Effector memory CD4-positive, alpha-beta T cell (primary cell): Measurements from ENCODE around the gene PCDHGA9.
"Not testable (repeated sequence)": the region's sequence is repeated elsewhere in the genome, so short reads cannot be mapped to it uniquely, and the experiment has no call there.

Experiments
- DNase-seq, 3 donors: peaks; one replicate each; pipeline ENCODE4 v3.0.0-alpha.2; 2020
- H3K27ac ChIP-seq: 2 replicates; pipeline ENCODE4 v1.7.0; 2013; ENCODE audit warnings: mild to moderate bottlenecking, low read length, moderate library complexity; ENCODE audit not compliant: insufficient read depth, poor library complexity, severe bottlenecking
- H3K27me3 ChIP-seq: replicated peaks from 2 replicates; pipeline ENCODE4 v1.7.0; 2013; ENCODE audit warnings: mild to moderate bottlenecking, low read length; ENCODE audit not compliant: insufficient read depth, control insufficient read depth, poor library complexity, severe bottlenecking
- H3K36me3 ChIP-seq: 2 replicates; pipeline ENCODE4 v1.7.0; 2013; ENCODE audit warnings: mild to moderate bottlenecking, low read length, moderate library complexity; ENCODE audit not compliant: control insufficient read depth, insufficient read depth
- H3K4me1 ChIP-seq: 2 replicates; pipeline ENCODE4 v1.7.0; 2013; ENCODE audit warnings: low read length, mild to moderate bottlenecking; ENCODE audit not compliant: control insufficient read depth, insufficient read depth, poor library complexity, severe bottlenecking
- H3K4me3 ChIP-seq: 2 replicates; pipeline ENCODE4 v1.7.0; 2013; ENCODE audit warnings: low read length, low read depth, mild to moderate bottlenecking; ENCODE audit not compliant: insufficient read depth, poor library complexity, severe bottlenecking
- H3K9me3 ChIP-seq: 2 replicates; pipeline ENCODE4 v1.7.0; 2013; ENCODE audit warnings: mild to moderate bottlenecking, low read length, moderate library complexity; ENCODE audit not compliant: control insufficient read depth

PCDHGA9 gene

GRCh38 chr5:141432308-141432707 lies 29.7 kb downstream of the PCDHGA9 start:
- peaks cover 18% of the 10 kb centered on the region for H3K27me3 ChIP-seq
- not testable (repeated sequence) for DNase-seq, H3K36me3 ChIP-seq, H3K4me3 ChIP-seq, H3K27ac ChIP-seq, H3K4me1 ChIP-seq
- peaks cover 11% of the 10 kb centered on the region for H3K9me3 ChIP-seq

DNA sequence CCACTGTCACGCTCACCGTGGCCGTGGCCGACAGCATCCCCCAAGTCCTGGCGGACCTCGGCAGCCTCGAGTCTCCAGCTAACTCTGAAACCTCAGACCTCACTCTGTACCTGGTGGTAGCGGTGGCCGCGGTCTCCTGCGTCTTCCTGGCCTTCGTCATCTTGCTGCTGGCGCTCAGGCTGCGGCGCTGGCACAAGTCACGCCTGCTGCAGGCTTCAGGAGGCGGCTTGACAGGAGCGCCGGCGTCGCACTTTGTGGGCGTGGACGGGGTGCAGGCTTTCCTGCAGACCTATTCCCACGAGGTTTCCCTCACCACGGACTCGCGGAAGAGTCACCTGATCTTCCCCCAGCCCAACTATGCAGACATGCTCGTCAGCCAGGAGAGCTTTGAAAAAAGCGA lies 30.1 kb downstream of the PCDHGA9 start:
- H3K27me3 ChIP-seq: peaks cover 18% of the 10 kb centered on the region
- not testable (repeated sequence) for DNase-seq, H3K27ac ChIP-seq, H3K4me3 ChIP-seq, H3K36me3 ChIP-seq, H3K4me1 ChIP-seq
- H3K9me3 ChIP-seq: peaks cover 11% of the 10 kb centered on the region

DNA sequence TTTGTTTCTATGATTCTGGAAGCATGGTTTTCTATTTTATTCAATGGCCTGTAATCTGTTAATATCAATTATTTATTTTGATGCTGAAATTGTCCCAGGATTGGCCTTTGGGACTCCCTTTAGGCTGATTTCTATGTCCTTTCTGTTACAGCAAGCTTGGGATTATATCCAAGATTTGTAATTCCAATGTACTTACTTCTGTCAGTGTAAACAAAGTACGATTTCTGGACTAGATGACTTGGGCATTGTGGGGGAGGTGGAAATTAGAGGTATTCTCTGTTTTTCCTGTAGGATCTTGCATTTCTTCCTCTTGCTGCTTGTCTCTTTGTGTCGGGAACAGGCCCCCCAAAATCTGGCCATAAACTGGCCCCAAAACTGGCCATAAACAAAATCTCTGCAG lies 31.4 kb downstream of the PCDHGA9 start:
- Histone ChIP-seq H3K9me3 (peaks cover 11% of the 10 kb centered on the region), H3K4me1 (no peaks in the 10 kb centered on the region), H3K4me3 (no peak overlapping the region)

DNA sequence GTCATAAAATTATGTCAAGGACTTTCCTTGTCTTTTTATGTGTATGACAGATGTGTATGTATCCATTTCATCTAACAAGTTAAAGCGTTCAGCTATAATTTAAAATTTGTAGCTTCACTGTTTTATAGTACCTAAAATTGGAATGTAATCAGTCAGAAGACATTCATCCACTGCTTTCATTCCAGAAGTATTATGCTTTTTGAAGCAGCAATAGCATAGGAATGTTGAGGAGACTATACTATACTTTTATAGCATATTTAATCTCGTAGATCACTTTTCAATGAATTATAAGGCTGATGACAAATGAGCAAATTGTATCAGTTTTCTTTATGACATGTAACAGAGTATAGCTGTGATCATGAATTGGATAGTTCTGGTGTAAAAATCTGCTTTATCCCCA lies 34.6 kb downstream of the PCDHGA9 start:
- Histone ChIP-seq H3K27ac (no peak overlapping the region), H3K27me3 (peaks cover under 1% of the 10 kb centered on the region), H3K36me3 (no peaks in the 10 kb centered on the region), H3K9me3 (peaks cover under 1% of the 10 kb centered on the region), H3K4me1 (no peaks in the 10 kb centered on the region), H3K4me3 (no peak overlapping the region)
- DNase-seq: no peak

More for the DNA sequence above, 31.4 kb downstream of the PCDHGA9 start:
- DNase-seq: no peak
- no peaks in the 10 kb centered on the region for H3K36me3 ChIP-seq
- H3K27ac ChIP-seq: no peak overlapping the region
- peaks cover 18% of the 10 kb centered on the region for H3K27me3 ChIP-seq

- no peaks in the 10 kb centered on the region for H3K27me3 ChIP-seq
- H3K27ac ChIP-seq: no peak overlapping the region
- no peaks in the 10 kb centered on the region for H3K4me1 ChIP-seq
- H3K36me3 ChIP-seq: no peaks in the 10 kb centered on the region
- no peak overlapping the region for H3K4me3 ChIP-seq
- no peaks in the 10 kb centered on the region for H3K9me3 ChIP-seq
- DNase-seq: no peak
Observed at GRCh38 chr5:141439411-141440141, 37.0 kb downstream of the PCDHGA9 start.

DNA sequence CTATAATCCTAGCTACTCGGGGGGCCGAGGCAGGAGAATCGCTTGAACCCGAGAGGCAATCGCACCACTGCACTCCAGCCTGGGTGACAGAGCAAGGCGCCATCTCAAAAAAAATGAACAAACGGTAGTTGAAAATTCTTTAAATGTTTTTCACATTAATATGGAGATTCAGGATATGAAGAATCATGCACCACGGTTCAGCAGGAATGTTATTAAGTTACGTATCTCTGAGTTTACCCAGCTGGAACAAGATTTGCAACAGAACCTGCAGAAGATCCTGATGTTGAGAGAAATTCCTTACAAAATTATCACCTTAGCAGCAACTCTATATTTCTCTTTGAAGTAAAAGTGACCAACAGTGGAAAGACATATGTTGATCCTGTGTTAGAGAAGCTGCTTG lies 37.8 kb downstream of the PCDHGA9 start:
- H3K27ac ChIP-seq: no peak overlapping the region
- H3K27me3 ChIP-seq: no peaks in the 10 kb centered on the region
- H3K36me3 ChIP-seq: no peaks in the 10 kb centered on the region
- no peak for DNase-seq
- no peaks in the 10 kb centered on the region for H3K9me3 ChIP-seq
- H3K4me3 ChIP-seq: no peak overlapping the region
- H3K4me1 ChIP-seq: no peaks in the 10 kb centered on the region

DNA sequence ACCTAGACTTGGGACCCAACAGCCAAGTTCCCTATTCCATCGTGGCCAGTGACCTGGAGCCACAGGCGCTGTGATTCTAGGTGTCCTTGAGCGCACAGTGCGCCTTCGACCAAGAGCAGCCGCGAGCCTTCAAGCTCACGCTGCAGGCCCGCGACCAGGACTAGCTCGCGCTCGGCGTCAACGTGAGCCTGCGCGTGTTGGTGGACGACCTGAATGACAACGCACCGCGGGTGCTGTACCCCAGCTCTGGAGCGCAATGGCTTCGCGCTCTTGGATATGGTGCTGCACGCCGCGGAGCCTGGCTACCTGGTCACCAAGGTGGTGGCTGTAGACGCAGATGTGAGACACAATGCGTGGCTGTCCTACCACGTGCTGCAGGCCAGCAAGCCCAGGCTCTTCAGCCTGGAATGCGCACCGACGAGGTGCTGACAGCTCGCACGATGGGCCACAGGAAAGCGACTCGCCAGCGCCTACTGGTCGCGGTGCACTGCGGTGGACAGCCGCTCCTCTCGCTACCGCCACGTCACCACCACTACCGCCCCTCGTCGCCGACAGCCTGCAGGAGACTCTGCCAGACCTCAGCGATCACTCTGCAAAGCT lies 39.1 kb downstream of the PCDHGA9 start:
- Histone ChIP-seq H3K4me3 (no peak overlapping the region), H3K36me3 (no peaks in the 10 kb centered on the region), H3K27ac (no peak overlapping the region), H3K9me3 (no peaks in the 10 kb centered on the region), H3K4me1 (no peaks in the 10 kb centered on the region), H3K27me3 (no peaks in the 10 kb centered on the region)
- DNase-seq: no peak
